Mesenteric fat pad (tissue), 1 donor: ENCODE data around the gene DHRS1. TPM values are rescaled to one million over a fixed set of nuclear protein-coding genes. Genes with fewer than 3 reads are reported as not detected.

ENCODE experiments used
- DNase-seq: peaks from one replicate; pipeline ENCODE4 v3.0.0-alpha.2; 2020; ENCODE audit warnings: low spot score
- total RNA-seq: library from RNA; stranded (reverse); fragmentation: NEBNext Ultra II Directional; extraction: Animal tissue kit (Norgen Biotek cat#: 25700); gene quantifications from one replicate; pipeline ENCODE4 v1.2.1, GENCODE V29; 2021
- donor health status: DM: yes; HTN: yes; CAD: no.

DHRS1 gene
- total RNA-seq, 1 donor from 2014 or later, result 19.0 TPM

- peak; percentile 94 for DNase-seq
Observed at GRCh38 chr14:24310646-24311604, 11.3 kb upstream of the DHRS1 start, which contains the start of gene LTB4R. Gene LTB4R, plus strand, starts transcription at chr14:24311502. Its CDS starts 4,150 bp downstream, at chr14:24315652.

DNA sequence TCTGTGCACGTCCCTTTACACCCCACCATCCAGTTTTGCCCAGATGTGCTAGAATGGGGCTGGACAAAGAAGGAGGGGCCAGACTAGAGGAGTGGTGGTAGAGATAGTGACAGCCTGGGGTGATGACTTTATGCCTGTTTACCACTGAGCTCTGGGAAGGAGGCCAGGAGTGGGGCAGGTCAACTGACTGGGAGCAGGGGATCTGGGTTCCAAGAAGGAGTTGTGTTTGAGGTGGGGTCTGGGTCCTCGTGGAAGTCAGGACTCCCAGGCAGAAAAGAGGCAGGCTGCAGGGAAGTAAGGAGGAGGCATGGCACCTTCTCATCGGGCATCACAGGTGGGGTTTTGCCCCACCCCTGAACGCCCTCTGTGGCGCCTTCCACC, 10.7 kb upstream of the DHRS1 start:
- DNase-seq, result no peak

- DNase-seq, result no peak
Observed at GRCh38 chr14:24309538-24310264, 10.1 kb upstream of the DHRS1 start, which contains the start of gene LTB4R2. Gene LTB4R2, plus strand, starts transcription at chr14:24310140. Its CDS starts 525 bp downstream, at chr14:24310665.

DNA sequence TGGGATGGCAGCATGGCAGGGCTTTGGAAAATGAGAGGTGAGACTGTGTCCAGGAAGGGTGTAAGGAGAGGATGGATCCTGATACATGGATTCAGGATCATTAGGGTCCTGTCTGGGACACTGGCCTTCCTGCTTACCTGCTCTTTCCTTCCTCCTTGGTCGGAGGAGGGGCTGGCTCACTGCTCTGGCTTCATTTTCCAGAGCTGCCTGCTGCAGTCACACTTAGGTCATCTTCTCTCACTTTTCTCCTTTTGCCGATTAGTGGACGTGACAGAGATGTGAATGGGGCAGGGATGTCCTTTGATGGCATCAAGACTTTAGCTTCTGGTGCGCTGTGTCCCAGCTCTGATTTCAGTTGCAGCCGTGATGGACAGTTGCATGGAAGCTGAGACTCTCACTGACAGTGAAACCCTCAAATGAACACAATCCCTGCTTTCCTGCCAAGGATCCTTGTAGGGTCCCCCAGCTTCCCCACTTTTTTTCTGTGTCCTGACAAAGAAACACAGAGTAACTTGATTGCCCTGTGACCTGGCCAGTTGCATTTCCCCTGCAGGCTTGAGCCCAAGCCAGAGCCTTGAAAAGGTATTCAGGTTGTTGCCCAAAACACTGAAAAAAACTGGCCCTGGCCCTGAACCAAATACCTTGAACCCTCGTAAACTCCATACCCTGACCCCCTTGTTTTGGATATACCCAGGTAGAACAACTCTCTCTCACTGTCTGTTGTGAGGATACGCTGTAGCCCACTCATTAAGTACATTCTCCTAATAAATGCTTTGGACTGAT, 9.0 kb upstream of the DHRS1 start:
- DNase-seq, result no peak

- no peak for DNase-seq
Observed at GRCh38 chr14:24307575-24308341, 8.2 kb upstream of the DHRS1 start, which contains the start of gene CIDEB. Gene CIDEB, minus strand, starts transcription at chr14:24307977. Its CDS starts 119 bp downstream, at chr14:24307858.

DNA sequence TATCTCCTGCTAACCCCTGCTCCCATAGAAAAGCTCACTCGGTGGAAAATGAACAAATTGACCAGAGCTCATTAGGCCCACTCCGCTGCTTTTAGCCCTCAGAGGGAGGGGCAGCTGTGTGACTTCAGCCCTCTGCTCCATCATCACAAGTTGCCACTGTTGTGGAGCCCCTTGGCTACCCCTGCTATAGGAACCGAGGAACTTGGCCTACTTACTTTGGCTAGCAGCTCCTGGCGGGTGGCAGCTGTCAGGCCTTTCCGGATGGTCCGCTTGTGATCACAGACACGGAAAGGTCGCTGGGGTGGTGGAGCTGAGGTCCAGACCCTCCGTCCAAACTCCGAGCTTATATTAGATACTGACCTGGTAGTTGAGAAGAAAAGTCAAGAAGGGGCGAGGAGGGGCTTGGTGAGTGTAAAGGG, 7.6 kb upstream of the DHRS1 start:
- DNase-seq, result no peak

GRCh38 chr14:24304019-24304387, 4.4 kb upstream of the DHRS1 start:
- no peak for DNase-seq

DNA sequence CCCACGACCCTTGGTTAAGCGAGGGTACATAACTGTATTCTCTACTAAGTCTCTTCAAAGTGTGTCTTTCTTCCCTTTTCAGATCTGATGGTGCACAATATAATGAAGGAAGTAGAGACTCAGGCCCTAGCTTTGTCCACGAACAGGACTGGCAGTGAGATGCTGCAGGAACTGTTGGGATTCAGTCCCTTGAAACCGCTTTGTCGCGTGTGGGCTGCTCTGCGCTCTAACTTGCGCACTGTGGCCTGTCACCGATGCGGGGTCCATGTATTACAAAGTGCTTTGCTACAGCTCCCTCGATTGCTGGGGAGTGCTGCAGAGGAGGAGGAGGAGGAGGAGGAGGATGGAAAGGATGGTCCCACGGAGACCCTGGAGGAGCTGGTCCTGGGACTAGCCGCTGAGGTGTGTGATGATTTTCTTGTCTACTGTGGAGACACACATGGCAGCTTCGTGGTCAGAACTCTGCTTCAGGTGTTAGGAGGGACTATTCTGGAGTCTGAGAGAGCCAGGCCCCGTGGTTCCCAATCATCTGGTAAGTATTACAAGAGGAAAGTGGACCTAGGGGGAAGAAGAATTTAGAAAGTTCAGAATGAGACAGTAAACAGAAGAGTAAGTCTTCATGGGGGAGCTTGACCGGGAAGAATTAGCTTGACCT, 873 bp upstream of the DHRS1 start:
- DNase-seq, result no peak

DNA sequence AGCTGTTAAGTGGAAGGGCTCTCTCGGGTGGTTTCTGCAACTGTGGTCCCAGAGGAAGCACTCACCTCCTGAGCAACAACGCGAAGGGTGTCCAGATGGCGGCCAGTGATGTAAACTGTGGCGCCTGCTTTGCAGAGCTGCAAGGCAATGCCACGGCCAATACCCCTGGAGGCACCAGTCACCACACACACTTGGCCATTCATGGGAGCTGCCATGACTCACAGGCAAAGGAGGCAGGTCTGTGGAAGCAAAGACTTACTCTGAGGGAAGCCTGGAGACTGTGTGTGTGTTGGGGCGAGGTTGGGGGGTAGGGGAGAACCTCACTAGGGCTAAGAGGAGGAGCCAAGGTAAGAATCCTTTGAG, 707 bp downstream of the DHRS1 start:
- DNase-seq, result no peak

GRCh38 chr14:24297190-24297964, 2.2 kb downstream of the DHRS1 start:
- no peak for DNase-seq

- DNase-seq, result no peak
Observed at GRCh38 chr14:24296341-24297157, 3.0 kb downstream of the DHRS1 start.

DNA sequence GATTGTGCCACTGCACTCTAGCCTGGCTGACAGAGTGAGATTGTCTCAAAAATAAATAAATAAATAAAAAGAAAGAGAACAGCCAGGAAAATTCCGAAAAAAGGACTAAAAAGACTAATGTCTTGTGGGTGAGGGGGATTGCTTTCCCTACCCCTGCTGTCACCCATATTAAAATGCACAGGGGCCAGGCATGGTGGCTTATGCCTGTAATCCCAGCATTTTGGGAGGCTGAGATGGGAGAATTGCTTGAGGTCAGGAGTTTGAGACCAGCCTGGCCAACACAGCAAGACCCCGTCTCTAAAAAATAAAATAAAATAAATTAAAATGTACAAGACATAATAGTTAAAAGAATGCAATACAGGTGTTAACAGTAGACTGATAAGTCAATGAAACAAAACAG, 6.1 kb downstream of the DHRS1 start:
- no peak for DNase-seq

DNA sequence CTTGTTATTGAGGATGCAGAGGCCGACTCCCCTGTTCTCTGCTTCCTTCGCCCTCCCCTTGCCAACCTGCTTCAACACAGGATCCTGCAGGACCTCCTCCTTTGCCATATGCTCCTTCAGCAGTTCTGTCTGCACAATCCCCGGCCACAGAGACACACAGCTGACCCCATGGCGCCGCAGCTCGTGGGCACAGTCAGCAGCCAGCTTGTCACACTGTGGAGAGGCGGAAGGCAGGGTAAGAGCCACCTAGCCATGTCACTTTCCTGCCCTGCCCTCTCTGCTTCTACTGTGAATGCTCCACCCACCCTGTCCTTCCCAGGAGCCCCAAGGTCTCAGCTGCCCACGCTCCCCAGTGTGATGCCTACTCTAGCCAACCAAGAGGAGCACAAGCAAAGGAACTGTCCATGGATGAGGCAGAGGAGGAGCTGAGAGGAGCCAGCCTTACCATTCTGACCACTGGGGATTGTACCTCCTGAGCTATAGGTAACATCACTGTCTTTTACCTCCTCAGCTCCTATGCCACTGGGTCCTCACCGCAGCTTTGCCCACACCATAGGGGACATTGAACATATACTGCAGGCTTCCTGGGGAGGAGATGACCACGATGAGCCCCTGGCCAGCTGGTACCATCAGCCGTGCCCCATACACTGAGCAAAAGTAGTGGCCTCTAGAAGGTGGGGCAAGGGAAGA, 7.3 kb downstream of the DHRS1 start:
- no peak for DNase-seq

DNA sequence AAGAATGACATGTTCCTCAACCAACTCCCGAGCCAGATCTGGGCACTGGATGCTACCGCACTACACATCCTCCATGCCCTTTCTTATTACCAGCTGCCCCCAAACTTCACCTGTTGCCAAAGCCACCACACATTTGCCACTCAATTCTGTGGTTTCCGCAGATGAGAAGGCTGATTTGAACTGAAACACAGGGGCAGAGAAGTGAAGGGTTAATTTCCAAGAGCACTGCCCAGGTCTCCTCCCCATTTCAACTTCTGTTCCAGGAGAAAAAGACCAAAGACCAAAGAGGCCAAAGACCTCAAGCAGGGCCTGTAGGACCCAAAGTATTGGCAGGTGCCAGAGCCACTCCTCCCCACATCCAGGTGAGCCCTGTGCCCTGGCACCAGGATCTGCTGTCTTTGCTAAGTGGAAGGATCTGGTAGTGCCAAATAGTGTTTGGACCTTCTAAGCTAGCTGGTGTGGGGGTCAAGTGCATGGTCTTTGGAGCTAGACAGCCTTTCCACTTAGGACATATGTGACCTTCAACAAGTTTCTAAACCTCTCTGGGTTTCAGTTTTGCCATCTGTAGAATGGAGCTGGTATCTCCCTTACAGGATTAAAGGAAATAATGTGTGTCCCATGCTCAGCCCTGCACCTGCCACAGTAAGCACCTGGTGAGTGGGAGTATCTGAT, 8.0 kb downstream of the DHRS1 start:
- no peak for DNase-seq

GRCh38 chr14:24290746-24291145, 8.8 kb downstream of the DHRS1 start:
- no peak for DNase-seq

GRCh38 chr14:24289649-24290280, 9.8 kb downstream of the DHRS1 start:
- no peak for DNase-seq

DNA sequence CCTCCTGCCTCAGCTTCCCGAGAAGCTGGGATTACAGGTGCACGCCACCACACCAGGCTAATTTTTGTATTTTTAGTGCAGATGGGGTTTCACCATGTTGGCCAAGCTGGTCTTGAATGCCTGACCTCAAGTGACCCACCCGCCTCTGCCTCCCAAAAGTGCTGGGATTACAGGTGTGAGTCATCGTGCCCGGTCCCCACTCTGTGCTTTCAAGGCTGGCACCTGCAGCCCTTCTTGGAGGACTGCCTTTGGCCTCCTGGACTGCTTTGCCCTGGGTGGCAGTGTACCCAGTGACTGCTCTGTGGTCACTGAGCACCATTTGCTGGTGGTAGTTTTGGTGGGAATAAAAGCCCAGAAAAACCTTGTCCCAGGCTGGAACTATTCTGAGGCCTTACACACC, 12.6 kb downstream of the DHRS1 start:
- DNase-seq, result no peak
